Sigmoid colon (tissue), 4 donors: ENCODE data around the gene SF3B1.
"Not testable (repeated sequence)": the region's sequence is repeated elsewhere in the genome, so short reads cannot be mapped to it uniquely, and the experiment has no call there.

Source experiments
- CTCF ChIP-seq, 4 experiments: fragments of 450-650 bp in 3 of 4; fragments of 200-600 bp in 1 of 4; IDR thresholded peaks; one replicate each; pipeline ENCODE4 v1.5.1; 2016 to 2019; ENCODE audit warnings: antibody characterized with exemption in 4 of 4, mild to moderate bottlenecking in 3 of 4, moderate library complexity in 2 of 4
- POLR2A ChIP-seq, 2 donors: fragments of 450-650 bp; IDR thresholded peaks; one replicate each; pipeline ENCODE4 v1.6.1; 2016; ENCODE audit warnings: antibody characterized with exemption in 2 of 2, mild to moderate bottlenecking in 2 of 2, moderate library complexity in 2 of 2
- POLR2AphosphoS5 ChIP-seq, 4 donors: sonication (generic); formaldehyde crosslinking; IDR thresholded peaks; one replicate each; pipeline ENCODE4 v1.6.1; 2017; ENCODE audit warnings: antibody characterized with exemption in 4 of 4

DNA sequence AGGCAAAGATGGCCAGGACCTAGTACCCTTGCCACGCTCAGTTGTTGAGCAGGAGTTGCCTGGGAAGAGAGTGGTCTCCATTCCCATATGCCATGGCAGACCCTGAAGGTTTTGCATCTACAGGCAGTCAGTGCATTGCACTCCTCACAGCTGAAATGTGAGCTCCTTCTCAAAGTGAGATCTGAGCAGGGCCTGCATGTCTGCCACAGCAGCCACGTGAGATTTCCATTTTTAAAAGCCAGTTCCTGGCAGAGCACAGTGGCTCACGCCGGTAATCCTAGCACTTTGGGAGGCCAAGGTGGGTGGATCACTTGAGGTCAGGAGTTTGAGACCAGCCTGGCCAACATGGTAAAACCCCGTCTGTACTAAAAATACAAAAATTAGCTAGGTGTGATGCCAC, 90.9 kb downstream of the SF3B1 start:
- TF ChIP-seq POLR2A, CTCF, POLR2AphosphoS5 (IDR thresholded peaks at IDR 0.05): not testable (repeated sequence)
